ENCODE measurements around the gene PRSS2.

The PRSS2 gene

DNA sequence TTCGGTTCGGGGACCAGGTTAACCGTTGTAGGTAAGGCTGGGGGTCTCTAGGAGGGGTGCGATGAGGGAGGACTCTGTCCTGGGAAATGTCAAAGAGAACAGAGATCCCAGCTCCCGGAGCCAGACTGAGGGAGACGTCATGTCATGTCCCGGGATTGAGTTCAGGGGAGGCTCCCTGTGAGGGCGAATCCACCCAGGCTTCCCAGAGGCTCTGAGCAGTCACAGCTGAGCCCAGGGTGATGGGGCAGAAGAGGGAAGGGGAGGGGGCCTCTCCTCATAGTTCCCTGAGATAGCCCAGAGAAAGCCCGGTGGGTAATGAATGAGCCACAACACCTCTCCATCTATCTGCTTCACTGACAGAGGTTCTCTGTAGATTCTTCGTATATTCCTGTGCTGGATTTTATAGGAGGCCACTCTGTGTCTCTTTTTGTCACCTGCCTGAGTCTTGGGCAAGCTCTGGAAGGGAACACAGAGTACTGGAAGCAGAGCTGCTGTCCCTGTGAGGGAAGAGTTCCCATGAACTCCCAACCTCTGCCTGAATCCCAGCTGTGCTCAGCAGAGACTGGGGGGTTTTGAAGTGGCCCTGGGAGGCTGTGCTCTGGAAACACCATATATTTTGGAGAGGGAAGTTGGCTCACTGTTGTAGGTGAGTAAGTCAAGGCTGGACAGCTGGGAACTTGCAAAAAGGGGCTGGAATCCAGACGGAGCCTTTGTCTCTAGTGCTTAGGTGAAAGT lies 16.4 kb downstream of the PRSS2 start:
- no peak for DNase-seq (ENCODE audit: low spot score)

DNA sequence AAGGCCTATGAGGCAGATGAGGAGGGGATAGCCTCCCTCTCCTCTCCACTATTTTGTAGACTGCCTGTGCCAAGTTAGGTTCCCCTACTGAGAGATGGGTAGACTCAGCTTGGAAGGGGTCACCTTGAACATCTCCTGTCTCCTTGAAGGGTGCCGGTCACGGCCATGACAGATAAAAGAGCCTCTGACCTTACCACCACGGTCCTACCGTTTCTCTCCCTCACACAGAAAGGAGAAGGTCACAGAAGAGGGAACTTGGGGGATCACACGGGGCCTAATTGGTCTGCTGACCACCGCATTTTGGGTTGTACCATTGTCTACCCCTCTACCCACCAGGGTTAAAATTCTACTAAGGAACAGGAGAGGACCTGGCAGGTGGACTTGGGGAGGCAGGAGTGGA lies 17.0 kb downstream of the PRSS2 start:
- DNase-seq (ENCODE audit: low spot score), result no peak

- no peak for DNase-seq (ENCODE audit: low spot score)
These were observed 17.8 kb downstream of the PRSS2 start for GRCh38 chr7:142788303-142789289.

GRCh38 chr7:142789441-142789840 lies 18.7 kb downstream of the PRSS2 start:
- no peak for DNase-seq (ENCODE audit: low spot score)

DNA sequence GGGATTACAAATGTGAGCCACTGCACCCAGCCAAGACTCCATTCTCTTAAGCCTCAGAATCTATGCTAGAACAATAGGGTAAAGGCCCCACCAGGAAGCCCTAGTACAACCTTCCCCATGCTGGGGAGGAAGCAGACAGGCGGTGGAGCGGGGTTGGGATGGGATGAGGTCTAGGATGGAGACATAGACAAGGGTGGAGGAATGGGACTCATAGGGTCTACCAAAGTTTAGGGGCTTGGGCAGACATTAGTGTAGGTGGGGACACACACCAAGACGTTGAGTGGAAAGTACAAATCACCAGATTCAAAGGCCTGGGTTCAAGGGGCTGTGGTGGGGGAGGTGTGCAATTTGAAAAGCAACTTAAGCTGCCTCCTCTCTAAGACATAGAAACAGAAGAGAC lies 19.3 kb downstream of the PRSS2 start:
- DNase-seq (ENCODE audit: low spot score), result no peak

DNA sequence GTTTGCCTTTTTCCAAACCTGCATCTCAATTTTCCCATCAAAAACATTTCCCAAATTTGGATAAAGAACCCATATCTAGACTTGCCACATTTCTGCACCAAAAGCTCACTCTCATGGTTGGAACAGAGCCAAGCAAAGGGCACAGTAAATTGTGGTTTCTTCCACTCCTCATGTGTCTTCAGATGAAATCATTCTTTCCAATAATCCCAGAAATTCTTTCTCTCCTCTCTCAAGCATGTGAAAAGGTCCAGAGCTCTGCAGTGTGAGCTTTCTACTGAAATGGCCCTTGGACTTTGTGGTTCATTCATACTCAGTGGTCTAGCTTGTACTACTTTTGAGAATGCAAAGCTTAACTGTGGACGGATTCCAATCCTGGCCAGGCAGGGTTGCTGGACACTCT lies 19.8 kb downstream of the PRSS2 start:
- no peak for DNase-seq (ENCODE audit: low spot score)

- DNase-seq (ENCODE audit: low spot score), result no peak
These were observed 20.7 kb downstream of the PRSS2 start for GRCh38 chr7:142791502-142791901.

DNA sequence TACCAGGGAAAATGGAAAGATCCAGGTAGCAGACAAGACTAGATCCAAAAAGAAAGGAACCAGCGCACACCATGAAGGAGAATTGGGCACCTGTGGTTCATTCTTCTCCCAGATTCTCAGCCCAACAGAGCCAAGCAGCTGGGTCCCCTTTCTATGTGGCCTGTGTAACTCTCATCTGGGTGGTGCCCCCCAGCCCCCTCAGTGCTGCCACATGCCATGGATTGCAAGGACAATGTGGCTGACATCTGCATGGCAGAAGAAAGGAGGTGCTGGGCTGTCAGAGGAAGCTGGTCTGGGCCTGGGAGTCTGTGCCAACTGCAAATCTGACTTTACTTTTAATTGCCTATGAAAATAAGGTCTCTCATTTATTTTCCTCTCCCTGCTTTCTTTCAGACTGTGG lies 21.4 kb downstream of the PRSS2 start:
- DNase-seq (ENCODE audit: low spot score), result no peak

DNA sequence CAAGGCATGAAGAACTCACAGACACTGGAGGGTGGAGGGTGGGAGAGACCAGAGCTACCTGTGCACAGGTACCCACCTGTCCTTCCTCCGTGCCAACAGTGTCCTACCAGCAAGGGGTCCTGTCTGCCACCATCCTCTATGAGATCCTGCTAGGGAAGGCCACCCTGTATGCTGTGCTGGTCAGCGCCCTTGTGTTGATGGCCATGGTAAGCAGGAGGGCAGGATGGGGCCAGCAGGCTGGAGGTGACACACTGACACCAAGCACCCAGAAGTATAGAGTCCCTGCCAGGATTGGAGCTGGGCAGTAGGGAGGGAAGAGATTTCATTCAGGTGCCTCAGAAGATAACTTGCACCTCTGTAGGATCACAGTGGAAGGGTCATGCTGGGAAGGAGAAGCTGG lies 21.8 kb downstream of the PRSS2 start:
- no peak for DNase-seq (ENCODE audit: low spot score)

GRCh38 chr7:142793156-142793555 lies 22.4 kb downstream of the PRSS2 start:
- no peak for DNase-seq (ENCODE audit: low spot score)

DNA sequence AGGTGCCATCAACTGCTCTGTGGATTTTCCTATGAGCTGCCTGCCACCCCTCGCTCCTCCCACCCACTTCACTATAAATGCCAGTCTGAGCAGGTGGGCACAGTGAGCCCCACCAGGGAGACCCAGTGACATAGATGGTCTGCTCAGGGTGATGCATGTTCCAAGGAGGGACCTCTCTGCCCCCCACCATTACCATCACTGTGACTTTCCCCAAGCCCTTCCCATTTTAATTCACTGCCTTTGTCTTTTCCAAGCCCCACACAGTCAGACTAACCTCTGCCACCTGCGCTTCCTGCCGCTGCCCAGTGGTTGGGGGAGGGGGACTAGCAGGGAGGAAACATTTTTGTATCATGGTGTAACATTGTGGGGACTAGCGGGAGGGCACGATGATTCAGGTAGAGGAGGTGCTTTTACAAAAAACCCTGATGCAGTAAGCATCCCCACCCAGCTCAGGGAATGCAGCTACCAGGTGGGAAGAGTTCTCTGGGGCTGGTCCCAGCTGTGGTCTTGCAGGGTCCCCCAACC lies 24.6 kb downstream of the PRSS2 start:
- no peak for DNase-seq (ENCODE audit: low spot score)

DNA sequence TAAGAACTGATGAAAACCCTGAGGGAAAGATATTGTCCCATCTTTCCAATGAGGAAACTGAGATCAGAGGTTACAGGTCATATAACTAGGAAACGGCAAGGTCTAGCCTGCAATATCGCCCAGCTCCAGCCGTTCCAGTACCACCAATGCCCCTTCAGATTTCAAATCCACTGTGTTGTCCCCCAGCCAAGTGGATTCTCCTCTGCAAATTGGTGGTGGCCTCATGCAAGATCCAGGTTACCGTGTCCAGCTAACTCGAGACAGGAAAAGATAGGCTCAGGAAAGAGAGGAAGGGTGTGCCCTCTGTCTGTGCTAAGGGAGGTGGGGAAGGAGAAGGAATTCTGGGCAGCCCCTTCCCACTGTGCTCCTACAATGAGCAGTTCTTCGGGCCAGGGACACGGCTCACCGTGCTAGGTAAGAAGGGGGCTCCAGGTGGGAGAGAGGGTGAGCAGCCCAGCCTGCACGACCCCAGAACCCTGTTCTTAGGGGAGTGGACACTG lies 25.3 kb downstream of the PRSS2 start:
- no peak for DNase-seq (ENCODE audit: low spot score)

- no peak for DNase-seq (ENCODE audit: low spot score)
These were observed 26.0 kb downstream of the PRSS2 start for GRCh38 chr7:142796501-142797390.

- no peak for DNase-seq (ENCODE audit: low spot score)
These were observed 26.9 kb downstream of the PRSS2 start for GRCh38 chr7:142797391-142798377.

DNA sequence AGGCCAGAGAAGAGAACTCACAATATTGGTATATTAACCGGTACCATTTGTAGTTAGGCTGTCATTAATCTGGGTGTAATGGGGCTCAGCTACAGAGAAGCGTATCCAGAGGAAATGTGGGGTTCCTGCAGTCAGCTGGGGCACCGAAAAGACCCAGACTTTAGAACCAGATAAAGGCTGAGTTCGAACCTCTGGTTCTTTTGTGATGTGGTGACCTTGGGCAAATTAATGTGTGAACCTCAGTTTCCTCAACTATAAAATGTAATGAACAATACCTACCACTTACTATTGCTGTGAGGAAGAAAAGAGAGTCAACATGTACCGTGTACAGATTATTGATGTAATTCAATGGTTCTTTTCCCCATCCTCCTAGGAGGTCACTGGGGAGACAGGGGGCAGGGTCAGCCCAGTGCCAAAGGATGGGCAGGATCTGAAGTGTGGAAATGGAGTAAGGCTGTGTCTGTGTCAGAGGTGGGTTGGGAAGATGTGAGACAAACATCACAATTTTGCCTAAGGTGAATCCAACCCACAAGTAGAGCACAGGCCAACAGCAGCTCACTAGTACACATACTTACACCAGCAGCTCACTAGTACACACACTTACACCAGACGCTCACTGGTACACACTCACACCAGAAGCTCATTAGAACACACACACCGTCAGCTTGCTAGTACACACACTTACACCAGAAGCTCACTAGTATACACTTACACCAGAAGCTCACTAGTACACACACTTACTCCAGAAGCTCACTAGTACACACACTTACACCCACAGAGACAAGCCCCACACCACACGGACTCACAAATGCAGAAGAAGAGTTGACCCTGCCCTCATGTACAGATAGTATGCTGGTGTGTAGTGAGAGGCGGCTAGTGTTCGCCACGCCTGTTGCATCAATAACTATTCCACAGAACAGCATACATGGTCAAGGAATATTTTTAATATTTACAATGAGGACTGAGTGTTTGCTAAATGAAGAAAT lies 28.0 kb downstream of the PRSS2 start:
- no peak for DNase-seq (ENCODE audit: low spot score)

GRCh38 chr7:142799437-142799835 lies 28.7 kb downstream of the PRSS2 start:
- DNase-seq (ENCODE audit: low spot score), result no peak

GRCh38 chr7:142800088-142800487 lies 29.3 kb downstream of the PRSS2 start:
- DNase-seq (ENCODE audit: low spot score), result no peak

- DNase-seq (ENCODE audit: low spot score), result no peak
These were observed 30.0 kb downstream of the PRSS2 start for GRCh38 chr7:142800699-142801260.

Data from hepatic stellate cell (primary cell).